ENCODE results near the gene DCBLD1. TPM values are rescaled to one million over a fixed set of nuclear protein-coding genes. Genes with fewer than 3 reads are reported as not detected.
A peak's percentile ranks its signal among the peaks of the same experiment; 100 is the strongest.

DCBLD1 gene
- total and polyA plus RNA-seq, 2 of the 13 experiments (the other 11 are each of a cell fraction or from before 2014, with no cell fraction given), result 23.2 to 41.5 TPM

DNA sequence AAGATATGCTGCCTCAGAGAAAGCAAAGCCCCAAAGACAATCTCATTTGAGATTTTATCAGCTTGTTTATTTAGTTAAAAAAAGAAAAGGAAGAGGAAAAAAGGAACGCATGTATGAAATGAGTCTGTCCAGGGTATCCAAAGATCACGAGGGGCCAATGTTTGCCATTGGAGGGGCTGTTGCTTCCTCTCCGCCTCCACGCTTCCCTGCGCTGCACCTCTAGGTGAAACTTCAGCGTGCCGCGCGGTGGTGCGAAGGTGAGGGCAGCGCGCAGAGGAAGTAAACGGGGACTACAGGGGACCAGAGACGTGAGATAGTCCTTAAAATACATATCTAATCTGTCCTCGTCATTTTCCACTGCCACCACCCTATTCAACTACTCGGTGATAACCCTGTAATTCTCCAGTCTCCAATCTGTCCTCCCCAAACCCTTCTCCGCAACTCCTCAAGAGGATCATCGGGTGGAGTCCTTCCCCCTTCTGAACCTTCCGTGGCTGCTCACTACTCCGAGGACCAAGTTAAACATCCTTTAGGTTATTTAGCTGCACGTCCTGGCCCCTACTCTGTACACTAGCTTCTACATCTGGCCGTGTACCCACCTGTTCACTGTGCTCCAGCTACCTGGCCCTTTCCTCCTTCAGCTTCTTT, 1.1 kb upstream of the DCBLD1 start (continued):
- TF ChIP-seq JARID2 (CRISPR knock-in tag; IDR thresholded peaks at IDR 0.05; ENCODE audit: insufficient replicate concordance) (no peak), MXI1 (IDR thresholded peaks at IDR 0.05; ENCODE audit: borderline replicate concordance, low read depth, low read length) (peak; percentile 44; the same call in 1 of the 3 replicates), POGZ (CRISPR knock-in tag; IDR thresholded peaks at IDR 0.05) (peak; percentile 79), SKI (IDR thresholded peaks at IDR 0.05; ENCODE audit: partially characterized antibody) (no peak), BORCS8-MEF2B (CRISPR knock-in tag; IDR thresholded peaks at IDR 0.05) (peak; percentile 72), U2AF2 (IDR thresholded peaks at IDR 0.05; ENCODE audit: low read depth, low read length) (no peak), ZMAT3 (CRISPR knock-in tag; conservative IDR thresholded peaks at IDR 0.05) (peak; percentile 83; the same call in 1 of the 2 replicates), HOXA7 (CRISPR knock-in tag; IDR thresholded peaks at IDR 0.05) (no peak), ZNF17 (CRISPR knock-in tag; IDR thresholded peaks at IDR 0.05) (no peak), BHLHE40 (IDR thresholded peaks at IDR 0.05; ENCODE audit: low read length) (0 out of 2 replicates have a peak, but pooled peaks have one; percentile 19), SATB2 (CRISPR knock-in tag; IDR thresholded peaks at IDR 0.05) (0 out of 2 replicates have a peak, but pooled peaks have one; percentile 47), ZNF709 (CRISPR knock-in tag; IDR thresholded peaks at IDR 0.05) (no peak), ARNT (IDR thresholded peaks at IDR 0.05) (no peak), ZNF572 (CRISPR knock-in tag; IDR thresholded peaks at IDR 0.05) (no peak; the same call in 1 of the 2 replicates), ZNF207 (IDR thresholded peaks at IDR 0.05; ENCODE audit: borderline replicate concordance) (no peak), ZNF136 (CRISPR knock-in tag; IDR thresholded peaks at IDR 0.05; ENCODE audit: low read depth) (0 out of 2 replicates have a peak, but pooled peaks have one; percentile 60)
- TF ChIP-seq, protein P1, sequence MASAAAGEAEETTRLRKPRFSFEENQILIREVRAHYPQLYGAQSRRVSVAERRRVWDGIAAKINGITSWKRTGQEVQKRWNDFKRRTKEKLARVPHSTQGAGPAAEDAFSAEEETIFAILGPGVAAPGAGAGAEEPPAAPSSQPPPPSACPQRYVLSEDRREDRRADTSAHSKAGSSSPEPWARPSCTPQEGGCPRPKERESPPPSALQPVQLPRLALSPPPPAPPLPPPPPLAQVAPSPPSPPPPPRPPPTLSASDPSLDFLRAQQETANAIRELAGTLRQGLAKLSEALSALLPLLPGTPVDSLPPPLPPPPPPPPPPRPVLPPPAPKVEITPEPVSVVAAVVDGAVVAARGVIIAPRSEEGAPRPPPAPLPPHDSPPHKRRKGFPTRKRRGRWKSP (CRISPR knock-in tag; IDR thresholded peaks at IDR 0.05), result peak; percentile 73
- TF ChIP-seq, protein P2, sequence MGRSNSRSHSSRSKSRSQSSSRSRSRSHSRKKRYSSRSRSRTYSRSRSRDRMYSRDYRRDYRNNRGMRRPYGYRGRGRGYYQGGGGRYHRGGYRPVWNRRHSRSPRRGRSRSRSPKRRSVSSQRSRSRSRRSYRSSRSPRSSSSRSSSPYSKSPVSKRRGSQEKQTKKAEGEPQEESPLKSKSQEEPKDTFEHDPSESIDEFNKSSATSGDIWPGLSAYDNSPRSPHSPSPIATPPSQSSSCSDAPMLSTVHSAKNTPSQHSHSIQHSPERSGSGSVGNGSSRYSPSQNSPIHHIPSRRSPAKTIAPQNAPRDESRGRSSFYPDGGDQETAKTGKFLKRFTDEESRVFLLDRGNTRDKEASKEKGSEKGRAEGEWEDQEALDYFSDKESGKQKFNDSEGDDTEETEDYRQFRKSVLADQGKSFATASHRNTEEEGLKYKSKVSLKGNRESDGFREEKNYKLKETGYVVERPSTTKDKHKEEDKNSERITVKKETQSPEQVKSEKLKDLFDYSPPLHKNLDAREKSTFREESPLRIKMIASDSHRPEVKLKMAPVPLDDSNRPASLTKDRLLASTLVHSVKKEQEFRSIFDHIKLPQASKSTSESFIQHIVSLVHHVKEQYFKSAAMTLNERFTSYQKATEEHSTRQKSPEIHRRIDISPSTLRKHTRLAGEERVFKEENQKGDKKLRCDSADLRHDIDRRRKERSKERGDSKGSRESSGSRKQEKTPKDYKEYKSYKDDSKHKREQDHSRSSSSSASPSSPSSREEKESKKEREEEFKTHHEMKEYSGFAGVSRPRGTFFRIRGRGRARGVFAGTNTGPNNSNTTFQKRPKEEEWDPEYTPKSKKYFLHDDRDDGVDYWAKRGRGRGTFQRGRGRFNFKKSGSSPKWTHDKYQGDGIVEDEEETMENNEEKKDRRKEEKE (IDR thresholded peaks at IDR 0.05), result no peak
- TF ChIP-seq, protein P3, sequence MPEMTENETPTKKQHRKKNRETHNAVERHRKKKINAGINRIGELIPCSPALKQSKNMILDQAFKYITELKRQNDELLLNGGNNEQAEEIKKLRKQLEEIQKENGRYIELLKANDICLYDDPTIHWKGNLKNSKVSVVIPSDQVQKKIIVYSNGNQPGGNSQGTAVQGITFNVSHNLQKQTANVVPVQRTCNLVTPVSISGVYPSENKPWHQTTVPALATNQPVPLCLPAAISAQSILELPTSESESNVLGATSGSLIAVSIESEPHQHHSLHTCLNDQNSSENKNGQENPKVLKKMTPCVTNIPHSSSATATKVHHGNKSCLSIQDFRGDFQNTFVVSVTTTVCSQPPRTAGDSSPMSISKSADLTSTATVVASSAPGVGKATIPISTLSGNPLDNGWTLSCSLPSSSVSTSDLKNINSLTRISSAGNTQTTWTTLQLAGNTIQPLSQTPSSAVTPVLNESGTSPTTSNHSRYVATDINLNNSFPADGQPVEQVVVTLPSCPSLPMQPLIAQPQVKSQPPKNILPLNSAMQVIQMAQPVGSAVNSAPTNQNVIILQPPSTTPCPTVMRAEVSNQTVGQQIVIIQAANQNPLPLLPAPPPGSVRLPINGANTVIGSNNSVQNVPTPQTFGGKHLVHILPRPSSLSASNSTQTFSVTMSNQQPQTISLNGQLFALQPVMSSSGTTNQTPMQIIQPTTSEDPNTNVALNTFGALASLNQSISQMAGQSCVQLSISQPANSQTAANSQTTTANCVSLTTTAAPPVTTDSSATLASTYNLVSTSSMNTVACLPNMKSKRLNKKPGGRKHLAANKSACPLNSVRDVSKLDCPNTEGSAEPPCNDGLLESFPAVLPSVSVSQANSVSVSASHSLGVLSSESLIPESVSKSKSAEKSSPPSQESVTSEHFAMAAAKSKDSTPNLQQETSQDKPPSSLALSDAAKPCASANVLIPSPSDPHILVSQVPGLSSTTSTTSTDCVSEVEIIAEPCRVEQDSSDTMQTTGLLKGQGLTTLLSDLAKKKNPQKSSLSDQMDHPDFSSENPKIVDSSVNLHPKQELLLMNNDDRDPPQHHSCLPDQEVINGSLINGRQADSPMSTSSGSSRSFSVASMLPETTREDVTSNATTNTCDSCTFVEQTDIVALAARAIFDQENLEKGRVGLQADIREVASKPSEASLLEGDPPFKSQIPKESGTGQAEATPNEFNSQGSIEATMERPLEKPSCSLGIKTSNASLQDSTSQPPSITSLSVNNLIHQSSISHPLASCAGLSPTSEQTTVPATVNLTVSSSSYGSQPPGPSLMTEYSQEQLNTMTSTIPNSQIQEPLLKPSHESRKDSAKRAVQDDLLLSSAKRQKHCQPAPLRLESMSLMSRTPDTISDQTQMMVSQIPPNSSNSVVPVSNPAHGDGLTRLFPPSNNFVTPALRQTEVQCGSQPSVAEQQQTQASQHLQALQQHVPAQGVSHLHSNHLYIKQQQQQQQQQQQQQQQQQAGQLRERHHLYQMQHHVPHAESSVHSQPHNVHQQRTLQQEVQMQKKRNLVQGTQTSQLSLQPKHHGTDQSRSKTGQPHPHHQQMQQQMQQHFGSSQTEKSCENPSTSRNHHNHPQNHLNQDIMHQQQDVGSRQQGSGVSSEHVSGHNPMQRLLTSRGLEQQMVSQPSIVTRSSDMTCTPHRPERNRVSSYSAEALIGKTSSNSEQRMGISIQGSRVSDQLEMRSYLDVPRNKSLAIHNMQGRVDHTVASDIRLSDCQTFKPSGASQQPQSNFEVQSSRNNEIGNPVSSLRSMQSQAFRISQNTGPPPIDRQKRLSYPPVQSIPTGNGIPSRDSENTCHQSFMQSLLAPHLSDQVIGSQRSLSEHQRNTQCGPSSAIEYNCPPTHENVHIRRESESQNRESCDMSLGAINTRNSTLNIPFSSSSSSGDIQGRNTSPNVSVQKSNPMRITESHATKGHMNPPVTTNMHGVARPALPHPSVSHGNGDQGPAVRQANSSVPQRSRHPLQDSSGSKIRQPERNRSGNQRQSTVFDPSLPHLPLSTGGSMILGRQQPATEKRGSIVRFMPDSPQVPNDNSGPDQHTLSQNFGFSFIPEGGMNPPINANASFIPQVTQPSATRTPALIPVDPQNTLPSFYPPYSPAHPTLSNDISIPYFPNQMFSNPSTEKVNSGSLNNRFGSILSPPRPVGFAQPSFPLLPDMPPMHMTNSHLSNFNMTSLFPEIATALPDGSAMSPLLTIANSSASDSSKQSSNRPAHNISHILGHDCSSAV (CRISPR knock-in tag; IDR thresholded peaks at IDR 0.05; ENCODE audit: borderline replicate concordance), result no peak
